HG03095 (cell line): ENCODE results near the gene EEF1AKMT3.
A peak's percentile ranks its signal among the peaks of the same experiment; 100 is the strongest.

ENCODE experiments used
- ATAC-seq: cut with Tn5 transposase; IDR thresholded peaks from one replicate; pipeline ENCODE4 v1.9.1; 2021; ENCODE audit warnings: moderate library complexity; ENCODE audit not compliant: unreplicated experiment

Gene EEF1AKMT3

GRCh38 chr12:57735198-57735855 is 37.1 kb upstream of the EEF1AKMT3 start:
- ATAC-seq, result no peak

- no peak for ATAC-seq
Observed at GRCh38 chr12:57735952-57736740, 36.3 kb upstream of the EEF1AKMT3 start.

GRCh38 chr12:57736741-57737466 is 35.5 kb upstream of the EEF1AKMT3 start:
- no peak for ATAC-seq

DNA sequence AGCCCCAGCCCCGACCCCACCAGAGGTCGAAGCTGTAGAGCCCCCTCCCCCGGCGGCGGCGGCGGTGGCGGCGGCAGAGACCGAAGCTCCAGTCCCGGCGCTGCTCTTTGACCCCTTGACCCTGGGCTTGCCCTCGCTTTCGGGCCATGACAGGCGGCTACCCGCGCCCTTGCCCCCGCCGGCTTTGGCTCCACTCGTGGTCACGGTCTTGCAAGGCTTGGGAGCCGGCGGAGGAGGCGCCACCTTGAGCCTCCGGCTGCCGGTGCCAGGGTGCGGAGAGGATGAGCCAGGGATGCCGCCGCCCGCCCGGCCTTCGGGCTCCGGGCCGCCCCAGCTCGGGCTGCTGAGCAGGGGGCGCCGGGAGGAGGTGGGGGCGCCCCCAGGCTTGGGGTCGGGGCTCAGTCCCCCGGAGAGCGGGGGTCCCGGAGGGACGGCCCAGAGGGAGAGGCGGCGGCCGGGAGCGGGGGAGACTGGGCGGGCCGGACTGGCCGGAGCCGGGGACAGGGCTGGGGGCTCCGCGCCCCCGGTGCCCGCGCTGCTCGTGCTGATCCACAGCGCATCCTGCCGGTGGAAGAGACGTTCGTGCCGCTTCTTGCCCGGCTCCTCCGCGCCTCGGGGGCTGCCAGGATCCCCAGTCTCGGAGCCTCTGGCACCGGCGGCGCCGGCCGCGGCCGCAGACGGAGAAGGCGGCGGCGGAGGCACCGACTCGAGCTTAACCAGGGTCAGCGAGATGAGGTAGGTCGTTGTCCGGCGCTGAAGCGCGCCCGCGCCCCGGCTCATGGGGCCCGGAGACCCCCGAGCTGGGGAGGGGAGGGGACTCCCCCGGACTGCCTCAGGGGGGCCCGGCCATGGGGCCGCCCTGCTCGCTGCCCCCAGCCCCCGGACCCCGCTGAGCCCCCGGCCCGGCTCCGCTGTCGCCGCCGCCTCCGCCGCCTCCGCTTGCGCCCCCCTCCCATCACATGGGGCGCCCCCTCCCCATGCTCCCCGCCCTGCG is 34.6 kb upstream of the EEF1AKMT3 start:
- ATAC-seq, result no peak

DNA sequence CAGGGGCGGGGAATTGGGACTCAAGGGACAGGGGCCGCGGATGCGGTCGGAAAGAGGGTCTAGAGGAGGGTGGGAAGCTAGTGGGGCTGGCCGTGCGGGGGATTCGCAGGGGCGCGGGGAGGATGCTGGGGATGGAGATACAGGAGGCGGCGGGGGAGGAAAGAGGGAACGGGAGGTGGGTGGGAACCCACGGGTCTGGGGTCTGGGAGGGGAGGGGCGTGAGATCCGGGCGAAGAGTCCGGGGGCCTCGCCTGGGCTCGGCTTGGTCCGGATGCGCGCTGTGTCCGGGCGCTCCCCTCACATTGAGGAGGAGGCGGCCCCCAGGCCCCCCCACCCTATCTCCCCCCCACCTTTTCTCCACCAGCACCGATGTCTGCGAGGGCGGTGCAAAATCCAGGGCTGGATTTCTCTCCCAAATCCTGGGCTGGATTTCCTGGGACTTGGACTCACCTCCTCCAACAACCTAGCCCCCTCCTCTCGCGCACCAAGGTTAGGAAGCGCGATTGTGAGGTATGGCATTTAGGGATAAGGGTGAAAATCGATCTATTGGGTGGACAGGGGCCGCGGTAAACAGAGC is 33.7 kb upstream of the EEF1AKMT3 start, which contains the start of gene AGAP2:
TSS of gene AGAP2 (minus strand) at position 82 of the 577 bp plus-strand sequence. CDS start 496 bp downstream, outside the sequence.
- ATAC-seq, result no peak

GRCh38 chr12:57739387-57739786 is 33.0 kb upstream of the EEF1AKMT3 start:
- no peak for ATAC-seq

DNA sequence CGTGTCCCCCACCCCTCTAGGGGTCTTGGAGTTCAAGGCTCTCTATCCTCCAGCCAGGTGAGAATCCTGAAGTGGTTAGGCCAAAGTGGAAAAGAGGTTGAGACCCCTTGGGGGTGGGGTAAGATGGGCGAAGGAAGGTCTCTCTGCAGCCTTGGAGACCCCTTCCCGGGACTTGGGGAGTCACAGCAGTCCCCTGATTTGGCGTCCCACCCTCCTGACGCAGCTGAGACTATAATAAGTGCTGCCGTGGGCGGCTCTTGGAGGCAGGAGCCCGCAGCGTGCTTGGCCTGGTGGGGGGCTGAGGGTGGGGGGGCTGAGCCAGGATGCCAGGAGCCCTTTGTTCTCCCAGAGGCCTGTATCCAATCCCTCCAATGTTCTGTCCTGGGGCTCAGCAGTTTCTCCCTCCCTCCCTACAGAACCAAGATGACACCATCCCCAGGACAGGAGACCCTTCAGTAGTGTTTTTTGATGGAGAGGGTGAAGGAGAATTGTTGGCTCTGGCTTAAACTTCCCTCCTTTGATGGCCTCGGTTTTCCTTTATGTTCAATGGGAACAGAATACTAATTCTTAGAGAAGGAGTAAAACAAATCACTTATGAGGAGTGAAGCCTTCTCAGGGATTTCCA is 32.4 kb upstream of the EEF1AKMT3 start:
- ATAC-seq, result no peak

DNA sequence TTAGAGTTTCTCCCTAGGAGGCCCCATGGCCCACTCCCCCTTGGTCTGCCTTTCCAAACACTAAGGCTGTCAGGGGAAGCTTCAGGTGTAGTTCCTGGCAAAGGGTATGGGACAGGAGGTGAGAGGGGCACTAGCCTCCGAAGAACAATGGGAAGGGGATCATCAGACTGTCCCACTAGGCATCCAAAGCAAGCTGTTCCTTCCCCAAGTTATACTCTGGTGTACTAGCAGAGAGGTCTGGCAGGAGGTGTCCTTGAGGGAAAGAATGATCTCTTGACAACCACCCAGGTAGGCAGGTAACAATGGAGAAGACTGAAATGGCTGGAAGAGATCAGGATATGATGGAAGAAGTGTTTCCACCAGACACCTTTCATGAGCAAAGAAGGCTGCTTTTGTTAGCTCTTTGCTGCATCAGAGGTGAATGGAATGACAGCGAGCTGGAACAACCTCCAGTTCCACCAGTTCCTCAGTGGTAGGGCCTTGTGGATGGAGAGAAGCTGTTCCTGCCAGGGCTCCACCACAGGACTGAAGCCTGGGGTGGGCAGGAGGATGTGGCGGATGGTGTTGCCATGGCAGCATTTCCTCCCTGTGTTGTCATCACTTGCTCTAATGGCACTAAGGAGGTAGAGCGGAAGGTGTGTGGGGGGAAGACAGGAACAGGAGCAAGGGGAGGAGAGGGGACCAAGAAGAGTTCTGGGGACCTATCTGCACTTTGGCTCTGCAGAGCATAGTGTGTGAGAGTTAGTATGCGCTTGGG is 31.6 kb upstream of the EEF1AKMT3 start:
- no peak for ATAC-seq

GRCh38 chr12:57741413-57741789 is 31.0 kb upstream of the EEF1AKMT3 start:
- no peak for ATAC-seq

GRCh38 chr12:57741844-57742738 is 30.3 kb upstream of the EEF1AKMT3 start:
- ATAC-seq, result peak; percentile 46

GRCh38 chr12:57743769-57744168 is 28.6 kb upstream of the EEF1AKMT3 start:
- no peak for ATAC-seq

GRCh38 chr12:57744194-57744776 is 28.1 kb upstream of the EEF1AKMT3 start:
- ATAC-seq, result peak; percentile 28

DNA sequence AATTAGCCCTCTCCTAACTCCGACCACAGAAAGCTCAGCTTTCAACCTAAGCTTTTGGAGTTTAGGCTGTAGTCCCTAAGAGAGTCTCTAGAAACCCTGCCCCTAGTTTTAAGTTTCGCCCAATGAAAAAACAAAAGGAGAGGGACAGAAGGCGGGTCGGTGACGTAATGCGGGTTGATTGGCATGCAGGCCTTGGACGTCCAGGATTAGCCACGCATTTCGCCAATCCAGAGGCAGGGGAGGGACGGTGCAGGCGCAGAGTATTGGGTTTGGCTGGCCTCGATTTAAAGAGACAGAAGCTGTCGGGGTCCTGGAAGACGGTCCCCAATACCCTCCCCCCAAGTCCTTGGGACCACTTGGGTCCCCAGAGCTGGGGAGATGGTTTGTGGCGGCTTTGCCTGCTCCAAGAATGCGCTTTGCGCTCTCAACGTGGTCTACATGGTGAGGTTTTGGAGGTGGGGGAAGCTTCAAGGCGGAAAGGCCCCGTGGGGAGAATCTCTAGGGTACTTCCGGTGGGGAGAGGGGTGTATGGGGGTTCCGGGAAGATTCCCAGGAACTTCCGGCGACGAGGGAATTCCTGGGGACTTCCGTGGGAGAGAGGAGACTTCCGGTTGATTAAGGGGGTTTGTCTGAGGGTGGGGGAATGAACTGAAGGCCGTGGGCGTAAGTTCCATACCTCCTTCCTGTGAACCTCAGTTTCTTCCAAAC is 27.5 kb upstream of the EEF1AKMT3 start, which contains the start of gene TSPAN31:
TSS of gene TSPAN31 (plus strand) at position 263 of the 708 bp plus-strand sequence. CDS start at position 379, 116 bp downstream.
- ATAC-seq, result peak; percentile 87

DNA sequence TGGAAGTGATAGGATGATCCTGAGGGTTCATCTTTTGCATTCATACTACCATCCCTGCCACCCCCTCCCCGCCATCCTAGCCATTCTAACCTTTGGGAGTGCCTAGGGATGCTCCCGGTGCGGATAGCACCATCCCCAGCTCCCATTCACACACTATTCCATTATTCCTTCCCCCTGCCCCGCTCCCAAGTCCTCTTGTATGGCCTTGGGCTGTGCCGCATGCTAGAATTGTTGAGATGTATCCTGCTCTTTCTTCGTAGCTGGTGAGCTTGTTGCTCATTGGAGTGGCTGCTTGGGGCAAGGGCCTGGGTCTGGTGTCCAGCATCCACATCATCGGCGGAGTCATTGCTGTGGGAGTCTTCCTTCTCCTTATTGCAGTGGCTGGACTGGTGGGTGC is 26.9 kb upstream of the EEF1AKMT3 start:
- no peak for ATAC-seq

DNA sequence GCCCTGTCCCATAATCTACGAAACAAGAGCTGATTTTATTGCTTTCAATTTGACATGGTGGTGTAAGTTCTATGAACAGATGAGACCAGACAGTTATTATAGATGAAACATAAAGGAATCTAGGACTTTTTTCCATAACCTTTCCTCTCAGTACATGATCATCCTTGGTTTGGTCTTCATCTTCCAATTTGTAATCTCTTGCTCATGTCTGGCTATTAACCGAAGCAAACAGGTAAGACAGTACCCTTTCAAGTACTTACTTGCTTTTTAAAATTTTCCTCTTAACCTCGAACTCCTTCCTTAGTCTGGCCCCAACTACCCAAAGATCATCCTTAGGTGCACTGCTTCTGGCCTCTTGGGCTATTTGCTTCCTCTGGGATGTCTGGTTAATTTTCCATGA is 26.4 kb upstream of the EEF1AKMT3 start:
- ATAC-seq, result no peak

GRCh38 chr12:57749061-57749460 is 23.4 kb upstream of the EEF1AKMT3 start:
- no peak for ATAC-seq
